Fibroblast of lung (primary cell): ENCODE results near the gene HOXC10. TPM values are rescaled to one million over a fixed set of nuclear protein-coding genes. Genes with fewer than 3 reads are reported as not detected.

ENCODE experiments used
- DNase-seq, 2 donors: peaks; one replicate each; pipeline versions ENCODE4 v3.0.0 to v3.0.0-alpha.2; 2010; ENCODE audit warnings: low read depth in 2 of 2
- H2AFZ ChIP-seq: 2 replicates; pipeline ENCODE4 v1.5.1; 2012; ENCODE audit warnings: low read length, control low read depth, inconsistent platforms
- H3K27ac ChIP-seq: 2 replicates; pipeline ENCODE4 v1.5.1; 2011; ENCODE audit warnings: low read length, control low read depth; ENCODE audit not compliant: insufficient read depth
- H3K27me3 ChIP-seq: 2 replicates; pipeline ENCODE4 v1.5.1; 2011; ENCODE audit warnings: mild to moderate bottlenecking, low read length; ENCODE audit not compliant: control insufficient read depth, insufficient read depth
- H3K36me3 ChIP-seq: 2 replicates; pipeline ENCODE4 v1.5.1; 2011; ENCODE audit warnings: low read length; ENCODE audit not compliant: control insufficient read depth, insufficient read depth
- H3K4me1 ChIP-seq: 2 replicates; pipeline ENCODE4 v1.5.1; 2011; ENCODE audit warnings: low read length; ENCODE audit not compliant: control insufficient read depth, insufficient read depth; ENCODE audit errors: extremely low read depth
- H3K4me2 ChIP-seq: 2 replicates; pipeline ENCODE4 v1.5.1; 2011; ENCODE audit warnings: low read length, control low read depth; ENCODE audit not compliant: insufficient read depth; ENCODE audit errors: extremely low read depth
- H3K4me3 ChIP-seq, 4 experiments: fragments of 200-600 bp in 1 of 4; sonication (generic) in 1 of 4; replicated peaks in 1 of 4; 2 replicates each; pipeline ENCODE4 v1.5.1; 2011 to 2016; ENCODE audit warnings: low read length in 4 of 4, low read depth in 3 of 4, mild to moderate bottlenecking in 3 of 4, control low read depth in 2 of 4, inconsistent platforms in 1 of 4, mixed read lengths in 1 of 4; ENCODE audit not compliant: insufficient read depth in 1 of 4; ENCODE audit errors: control extremely low read depth in 1 of 4
- H3K79me2 ChIP-seq: 2 replicates; pipeline ENCODE4 v1.5.1; 2012; ENCODE audit warnings: mild to moderate bottlenecking, low read length, inconsistent platforms; ENCODE audit not compliant: control insufficient read depth, insufficient read depth
- H3K9ac ChIP-seq: 2 replicates; pipeline ENCODE4 v1.5.1; 2011; ENCODE audit warnings: mild to moderate bottlenecking, low read length, control low read depth; ENCODE audit not compliant: insufficient read depth
- H3K9me3 ChIP-seq: 2 replicates; pipeline ENCODE4 v1.5.1; 2012; ENCODE audit warnings: low read depth, low read length; ENCODE audit not compliant: control insufficient read depth, insufficient read depth
- H4K20me1 ChIP-seq: 2 replicates; pipeline ENCODE4 v1.5.1; 2011; ENCODE audit warnings: low read length; ENCODE audit not compliant: control insufficient read depth, insufficient read depth; ENCODE audit errors: extremely low read depth
- CTCF ChIP-seq, 2 donors: IDR thresholded peaks in 1 of 2; conservative IDR thresholded peaks in 1 of 2; 1 replicate in 1 of 2; 2 replicates in 1 of 2; pipeline ENCODE4 v1.5.1; 2011 to 2012; ENCODE audit warnings: low read length in 2 of 2, control low read depth in 1 of 2, inconsistent platforms in 1 of 2, low read depth in 1 of 2, mild to moderate bottlenecking in 1 of 2
- EZH2 ChIP-seq: IDR thresholded peaks from 2 replicates; pipeline ENCODE4 v1.5.1; 2012; ENCODE audit warnings: low read length, control low read depth, mild to moderate bottlenecking; ENCODE audit errors: missing control alignments
- polyA plus RNA-seq, 2 donors: library from polyadenylated mRNA; depleted of rRNA in 1 of 2; stranded (reverse) in 1 of 2; unstranded in 1 of 2; fragments of >200 nt; gene quantifications; 2 replicates each; pipeline ENCODE4 v1.2.1, GENCODE V29; 2011 to 2012; ENCODE audit warnings: missing spikeins in 1 of 2
- total RNA-seq: library from RNA; depleted of rRNA; stranded (reverse); fragments of >200 nt; gene quantifications from 2 replicates; pipeline ENCODE4 v1.2.1, GENCODE V29; 2014

HOXC10 gene
- total and polyA plus RNA-seq, 2 donors (not counting 1 experiment from before 2014, with no cell fraction given): 0.06 TPM; not detected in 1

DNA sequence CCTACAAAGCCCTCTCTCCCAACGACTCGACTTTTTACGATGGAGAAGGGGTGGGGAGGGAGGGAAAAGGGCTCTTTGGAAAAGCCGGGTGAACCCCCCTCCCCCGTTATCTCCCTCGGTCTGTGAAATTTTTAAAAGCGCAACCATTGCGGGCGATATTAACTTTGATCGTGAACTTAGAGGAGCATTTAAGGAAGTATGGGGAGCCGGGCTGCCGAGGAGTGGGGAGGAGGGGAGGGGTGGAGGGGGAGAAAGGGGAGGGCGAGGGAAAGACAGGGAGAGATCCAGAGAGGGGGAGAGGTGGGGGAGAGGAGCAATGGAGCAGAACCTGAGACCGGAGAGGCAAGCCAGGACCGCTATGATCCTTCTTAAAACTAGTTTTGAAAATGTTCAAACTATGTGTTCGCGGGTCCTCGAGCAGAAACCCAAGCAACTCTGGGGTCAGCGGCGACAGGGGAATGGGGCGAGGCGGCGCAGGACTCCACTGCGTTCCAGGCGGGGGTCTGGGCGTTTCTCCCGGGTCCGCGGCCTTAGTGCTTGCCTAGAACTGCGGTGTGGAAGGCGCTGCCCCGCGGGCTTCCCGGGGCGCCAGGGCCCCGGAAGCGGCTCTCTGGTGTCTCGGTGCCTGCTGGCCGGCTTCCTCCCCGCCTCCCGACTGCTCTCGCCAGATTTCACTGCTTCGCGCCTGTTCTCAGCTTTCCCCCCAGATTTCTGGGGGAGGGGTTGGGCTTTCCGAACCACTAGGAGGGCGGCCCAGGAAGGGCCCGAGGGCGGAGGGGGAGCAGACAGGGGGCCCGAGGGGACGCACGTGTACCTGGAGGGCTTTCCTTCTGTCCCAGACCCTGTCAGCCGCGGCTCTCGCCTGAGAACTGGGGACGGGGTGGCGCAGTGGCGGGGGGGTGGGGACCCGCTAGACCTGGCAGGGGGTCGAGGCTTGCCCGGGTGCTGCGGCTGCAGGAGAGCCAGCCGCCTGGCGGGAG lies 10.6 kb upstream of the HOXC10 start, which contains the start of gene HOTAIR:
TSS of gene HOTAIR (minus strand) at position 871 of the 980 bp plus-strand sequence.
- H3K4me3 ChIP-seq: peak within 1 kb of the TSS in 1 of 4 experiments; percentile 22
- DNase-seq: no peak
- H3K27ac ChIP-seq: no peak within 1 kb of the TSS
- H4K20me1 ChIP-seq: no peaks in the 10 kb centered on the region
- no peak within 1 kb of the TSS for H3K9ac ChIP-seq
- no peaks in the 10 kb centered on the region for H3K79me2 ChIP-seq
- H3K27me3 ChIP-seq: peaks cover 92% of the 10 kb centered on the region
- no peaks in the 10 kb centered on the region for H3K4me1 ChIP-seq
- H3K36me3 ChIP-seq: no peaks in the 10 kb centered on the region
- no peak within 1 kb of the TSS for H2AFZ ChIP-seq
- peak; percentile 88 for TF ChIP-seq EZH2
- no peak for TF ChIP-seq CTCF (conservative IDR thresholded peaks at IDR 0.05 in 1 of 2, IDR thresholded peaks at IDR 0.05 in 1 of 2; ENCODE audit: low read depth in 1 of 2, low read length in 2 of 2)
- no peak within 1 kb of the TSS for H3K4me2 ChIP-seq
- no peaks in the 10 kb centered on the region for H3K9me3 ChIP-seq

DNA sequence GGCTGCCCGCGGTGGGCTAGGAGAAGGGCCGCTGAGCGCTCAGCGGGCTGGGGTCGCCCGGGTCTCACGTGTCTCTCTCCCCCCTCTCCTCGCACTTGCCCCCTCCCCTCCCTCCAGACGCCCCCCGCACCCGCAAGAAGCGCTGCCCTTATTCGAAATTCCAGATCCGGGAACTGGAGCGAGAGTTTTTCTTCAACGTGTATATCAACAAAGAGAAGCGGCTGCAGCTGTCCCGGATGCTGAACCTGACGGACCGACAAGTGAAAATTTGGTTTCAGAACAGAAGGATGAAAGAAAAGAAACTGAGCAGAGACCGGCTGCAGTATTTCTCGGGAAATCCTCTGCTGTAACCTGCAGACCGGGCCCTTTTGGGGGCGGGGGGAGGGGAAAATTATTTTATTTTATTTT lies 9.9 kb upstream of the HOXC10 start:
- no peak overlapping the region for H3K4me2 ChIP-seq
- H2AFZ ChIP-seq: no peak overlapping the region
- peak; percentile 47 for TF ChIP-seq EZH2
- TF ChIP-seq CTCF (conservative IDR thresholded peaks at IDR 0.05 in 1 of 2, IDR thresholded peaks at IDR 0.05 in 1 of 2; ENCODE audit: low read depth in 1 of 2, low read length in 2 of 2): no peak
- H3K27ac ChIP-seq: no peak overlapping the region
- H3K4me1 ChIP-seq: no peaks in the 10 kb centered on the region
- H3K9ac ChIP-seq: no peak overlapping the region
- no peaks in the 10 kb centered on the region for H4K20me1 ChIP-seq
- no peaks in the 10 kb centered on the region for H3K36me3 ChIP-seq
- no peaks in the 10 kb centered on the region for H3K9me3 ChIP-seq
- H3K27me3 ChIP-seq: peaks cover 92% of the 10 kb centered on the region
- no peak overlapping the region for H3K4me3 ChIP-seq
- DNase-seq: no peak
- no peaks in the 10 kb centered on the region for H3K79me2 ChIP-seq

GRCh38 chr12:53975479-53976152 lies 9.3 kb upstream of the HOXC10 start:
- DNase-seq: no peak
- Histone ChIP-seq H3K27me3 (peaks cover 92% of the 10 kb centered on the region), H3K9me3 (no peaks in the 10 kb centered on the region), H3K27ac (no peak overlapping the region), H4K20me1 (no peaks in the 10 kb centered on the region), H3K4me2 (no peak overlapping the region), H3K4me1 (no peaks in the 10 kb centered on the region), H3K36me3 (no peaks in the 10 kb centered on the region), H3K9ac (no peak overlapping the region), H3K4me3 (no peak overlapping the region), H2AFZ (no peak overlapping the region), H3K79me2 (no peaks in the 10 kb centered on the region)
- TF ChIP-seq EZH2 (peak; percentile 85), CTCF (conservative IDR thresholded peaks at IDR 0.05 in 1 of 2, IDR thresholded peaks at IDR 0.05 in 1 of 2; ENCODE audit: low read depth in 1 of 2, low read length in 2 of 2) (no peak)
